Fibroblast of the aortic adventitia (primary cell): ENCODE data around the gene PRKCA. TPM values are rescaled to one million over a fixed set of nuclear protein-coding genes. Genes with fewer than 3 reads are reported as not detected.

Experiments used
- DNase-seq: peaks from one replicate; pipeline ENCODE4 v3.0.0-alpha.2; 2010; ENCODE audit warnings: low read depth
- H3K4me3 ChIP-seq: 2 replicates; pipeline ENCODE4 v1.5.1; 2011; ENCODE audit warnings: low read depth, mild to moderate bottlenecking, control low read depth, low read length, moderate library complexity
- CTCF ChIP-seq: IDR thresholded peaks from 2 replicates; pipeline ENCODE4 v1.5.1; 2011; ENCODE audit warnings: mild to moderate bottlenecking, low read length, control low read depth, inconsistent platforms; ENCODE audit not compliant: insufficient read depth
- total RNA-seq: library from RNA; depleted of rRNA; stranded (reverse); fragments of >200 nt; gene quantifications from 2 replicates; pipeline ENCODE4 v1.2.3, GENCODE V29; 2012; ENCODE audit warnings: low replicate concordance

Gene PRKCA
- total RNA-seq, 1 donor, result 43.7 TPM

DNA sequence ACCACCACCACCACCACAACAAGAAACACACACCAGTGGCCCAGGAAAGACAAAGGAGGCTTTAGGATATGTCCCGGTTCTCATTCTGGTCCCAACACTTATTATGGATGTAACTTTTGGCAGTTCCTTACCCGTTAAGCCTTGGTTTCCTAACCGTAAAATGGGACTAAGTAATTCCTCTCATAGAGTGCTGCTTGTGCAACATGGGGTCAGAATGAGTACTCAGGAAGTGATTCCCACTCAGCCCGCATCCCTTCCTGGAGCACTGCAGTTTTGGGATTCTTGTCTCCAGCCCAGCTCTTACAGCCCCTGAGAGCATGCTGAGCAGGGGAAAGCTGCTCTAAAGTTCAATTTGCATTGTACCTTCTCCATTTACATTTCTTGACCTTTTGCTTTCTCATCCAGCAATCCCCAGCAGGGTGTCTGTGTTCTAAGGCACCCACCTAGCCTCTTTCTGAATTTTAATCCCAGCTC is 262.6 kb downstream of the PRKCA start:
- no peak for TF ChIP-seq CTCF
- DNase-seq, result peak; percentile 74
- H3K4me3 ChIP-seq, result no peak overlapping the region

- TF ChIP-seq CTCF, result peak; percentile 96
- peak; percentile 97 for DNase-seq
Observed at GRCh38 chr17:66567234-66568170, 265.1 kb downstream of the PRKCA start.

GRCh38 chr17:66569572-66569971 is 267.2 kb downstream of the PRKCA start:
- no peak for TF ChIP-seq CTCF
- DNase-seq, result no peak
- H3K4me3 ChIP-seq, result no peak overlapping the region

More at GRCh38 chr17:66567234-66568170, 265.1 kb downstream of the PRKCA start:
- no peak overlapping the region for H3K4me3 ChIP-seq

DNA sequence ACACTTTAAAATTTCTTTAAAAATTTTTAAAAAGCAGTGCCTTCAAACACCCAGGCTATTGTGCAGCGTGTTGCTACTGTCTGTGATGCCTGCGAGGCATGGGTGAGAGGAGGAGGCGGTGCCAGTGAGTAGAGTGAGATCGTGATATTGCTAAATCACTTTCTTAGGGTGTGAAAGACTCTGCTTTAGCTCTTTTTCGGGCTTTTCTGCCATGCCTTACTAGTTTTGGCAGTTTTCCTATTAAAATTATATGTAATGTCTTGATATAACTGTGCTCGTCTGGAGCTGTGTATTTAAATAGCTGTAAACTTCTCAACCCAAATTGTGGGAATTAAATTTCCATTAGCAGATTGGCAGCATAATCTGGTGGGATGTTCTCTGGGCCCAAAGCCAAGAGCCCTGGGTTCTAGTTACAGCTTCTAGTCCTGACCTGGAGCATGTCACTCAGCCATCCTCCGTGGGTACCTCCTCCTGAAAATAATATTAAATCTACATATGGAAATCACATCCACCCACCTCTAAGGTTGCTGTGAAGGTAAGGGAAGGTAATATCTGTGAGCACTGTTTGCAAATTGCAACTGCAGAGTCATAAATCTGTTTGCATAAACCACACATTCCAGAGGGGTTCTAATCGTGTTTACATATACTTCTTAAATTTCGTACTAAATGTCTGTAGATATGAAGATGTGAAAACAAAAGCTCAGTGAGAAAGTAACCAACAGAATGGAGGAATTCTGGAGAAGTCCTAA is 268.2 kb downstream of the PRKCA start:
- TF ChIP-seq CTCF, result no peak
- no peak overlapping the region for H3K4me3 ChIP-seq
- no peak for DNase-seq

GRCh38 chr17:66571745-66572144 is 269.3 kb downstream of the PRKCA start:
- H3K4me3 ChIP-seq, result no peak overlapping the region
- no peak for DNase-seq
- no peak for TF ChIP-seq CTCF

DNA sequence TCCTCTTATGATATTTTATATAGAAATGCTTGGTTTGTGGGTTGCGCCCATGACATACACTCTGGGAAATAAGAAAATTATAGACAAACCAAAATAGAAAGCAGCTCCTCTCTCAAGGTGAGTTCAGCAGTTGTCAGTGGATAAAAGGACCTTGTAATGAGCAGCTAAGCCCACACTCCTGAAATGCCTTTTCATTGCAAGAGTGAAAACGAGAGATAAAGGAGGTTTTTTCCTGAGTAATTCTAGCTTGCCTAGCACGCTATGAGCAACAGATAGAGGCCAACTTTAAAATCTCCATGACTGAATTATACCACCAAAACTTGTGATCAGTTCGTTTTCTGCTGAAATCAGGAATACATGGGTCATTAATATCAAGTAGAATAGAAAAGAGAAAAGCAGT is 270.7 kb downstream of the PRKCA start:
- H3K4me3 ChIP-seq, result no peak overlapping the region
- no peak for TF ChIP-seq CTCF
- DNase-seq, result no peak
